Naive thymus-derived CD8-positive, alpha-beta T cell (primary cell): ENCODE results near the gene HNRNPUL1. TPM values are rescaled to one million over a fixed set of nuclear protein-coding genes. Genes with fewer than 3 reads are reported as not detected.

Experiments used
- ATAC-seq, 2 donors: fragments of 150-1000 bp; cut with Tn5 transposase in 1 of 2; sonication (Bioruptor Pico), chemical (Tn5 transposase) in 1 of 2; 1 replicate in 1 of 2; 2 replicates in 1 of 2; pipeline ENCODE4 v1.10.0; 2021; ENCODE audit warnings: mild to moderate bottlenecking in 2 of 2, moderate library complexity in 2 of 2
- POLR2A ChIA-PET: fragments of 350-600 bp; sonication (Branson Sonifier 250); formaldehyde crosslinking; loops from one replicate; lab custom pipeline; 2021; ENCODE audit warnings: antibody characterized with exemption; lab: Charles Lee
- DNase-seq, 10 donors: peaks; one replicate each; pipeline versions ENCODE4 v3.0.0 to v3.0.0-alpha.2; 2020 to 2022
- H3K27ac Mint-ChIP-seq, 10 donors: one replicate each; pipeline ENCODE4 v1.8.0; 2020 to 2022; ENCODE audit warnings: mild to moderate bottlenecking in 10 of 10, mixed read lengths in 10 of 10, moderate library complexity in 4 of 10, inconsistent platforms in 1 of 10
- H3K27me3 Mint-ChIP-seq, 5 donors: one replicate each; pipeline ENCODE4 v1.8.0; 2021 to 2022; ENCODE audit warnings: mixed read lengths in 5 of 5
- H3K36me3 Mint-ChIP-seq, 3 donors: one replicate each; pipeline ENCODE4 v1.8.0; 2020 to 2022; ENCODE audit warnings: mixed read lengths in 3 of 3, mild to moderate bottlenecking in 2 of 3, inconsistent platforms in 1 of 3
- H3K4me1 Mint-ChIP-seq, 4 donors: one replicate each; pipeline ENCODE4 v1.8.0; 2021 to 2022; ENCODE audit warnings: mixed read lengths in 4 of 4
- H3K4me3 Mint-ChIP-seq, 10 donors: one replicate each; pipeline ENCODE4 v1.8.0; 2020 to 2022; ENCODE audit warnings: mild to moderate bottlenecking in 10 of 10, mixed read lengths in 10 of 10, moderate library complexity in 6 of 10, inconsistent platforms in 1 of 10
- H3K9me3 Mint-ChIP-seq, 9 donors: one replicate each; pipeline ENCODE4 v1.8.0; 2020 to 2022; ENCODE audit warnings: mixed read lengths in 9 of 9, mild to moderate bottlenecking in 3 of 9, inconsistent platforms in 1 of 9, moderate library complexity in 1 of 9
- polyA plus RNA-seq, 3 donors: library from polyadenylated mRNA; unstranded; fragments of 300-500 nt; fragmentation: Illumina TruSeq; gene quantifications; one replicate each; pipeline ENCODE4 v1.2.3, GENCODE V29; 2021
- total RNA-seq, 8 experiments: library from RNA in 2 of 8; stranded (reverse) in 2 of 8; gene quantifications; one replicate each; pipeline ENCODE4 v1.2.3 and lab custom pipeline; 2021 to 2026

HNRNPUL1 gene
- total and polyA plus RNA-seq, 5 experiments from 2014 or later = 40.7 to 280 (median 67.6) TPM

DNA sequence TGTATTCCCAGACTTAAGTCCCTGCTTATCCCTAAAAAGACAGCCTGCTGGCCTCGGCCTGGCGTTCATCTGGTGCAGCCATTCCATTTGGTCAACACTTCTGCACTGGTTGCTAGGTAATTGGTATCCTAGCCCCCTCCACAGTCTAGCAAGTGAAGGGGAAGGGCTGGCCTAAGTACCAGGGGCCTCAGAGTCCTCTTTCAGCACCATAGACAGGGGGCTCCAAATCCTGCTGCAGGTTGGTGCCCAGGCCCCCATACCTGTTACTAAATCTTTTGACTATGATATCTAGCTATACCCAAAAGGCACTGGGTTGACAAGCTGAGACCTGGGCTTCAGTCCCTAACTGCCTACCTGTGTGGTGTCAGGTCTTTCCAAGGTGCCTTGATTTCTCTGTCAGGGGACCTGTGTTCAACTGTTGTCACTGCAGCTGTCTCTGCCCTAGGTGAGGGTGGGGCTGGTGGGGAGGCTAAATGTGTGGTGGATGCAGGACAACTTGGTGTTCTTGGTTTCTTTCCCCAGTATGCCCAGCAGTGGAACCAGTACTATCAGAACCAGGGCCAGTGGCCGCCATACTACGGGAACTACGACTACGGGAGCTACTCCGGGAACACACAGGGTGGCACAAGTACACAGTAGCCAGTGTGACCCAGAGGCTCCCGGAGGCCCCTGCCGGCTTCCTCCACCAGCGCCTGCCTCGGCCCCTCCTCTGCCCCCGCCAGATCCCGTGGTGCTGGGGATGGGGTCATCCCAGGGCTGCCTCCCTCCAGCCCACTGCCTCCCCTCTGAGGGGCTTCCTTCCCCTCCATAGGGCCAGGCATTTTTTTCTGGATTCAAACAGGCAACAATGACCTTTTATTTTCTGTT lies 42.0 kb downstream of the HNRNPUL1 start:
- POLR2A ChIA-PET = interaction anchor here (1.0 to 11.3 kb wide), 7 partner anchors 11 to 493 kb away, joined by 3 to 300 read pairs (median 17); partner anchors contain the start of genes B9D2, HNRNPUL1 and TGFB1
- H3K27ac Mint-ChIP-seq = peak overlapping the region; percentile 94 to 100 (median 99)

DNA sequence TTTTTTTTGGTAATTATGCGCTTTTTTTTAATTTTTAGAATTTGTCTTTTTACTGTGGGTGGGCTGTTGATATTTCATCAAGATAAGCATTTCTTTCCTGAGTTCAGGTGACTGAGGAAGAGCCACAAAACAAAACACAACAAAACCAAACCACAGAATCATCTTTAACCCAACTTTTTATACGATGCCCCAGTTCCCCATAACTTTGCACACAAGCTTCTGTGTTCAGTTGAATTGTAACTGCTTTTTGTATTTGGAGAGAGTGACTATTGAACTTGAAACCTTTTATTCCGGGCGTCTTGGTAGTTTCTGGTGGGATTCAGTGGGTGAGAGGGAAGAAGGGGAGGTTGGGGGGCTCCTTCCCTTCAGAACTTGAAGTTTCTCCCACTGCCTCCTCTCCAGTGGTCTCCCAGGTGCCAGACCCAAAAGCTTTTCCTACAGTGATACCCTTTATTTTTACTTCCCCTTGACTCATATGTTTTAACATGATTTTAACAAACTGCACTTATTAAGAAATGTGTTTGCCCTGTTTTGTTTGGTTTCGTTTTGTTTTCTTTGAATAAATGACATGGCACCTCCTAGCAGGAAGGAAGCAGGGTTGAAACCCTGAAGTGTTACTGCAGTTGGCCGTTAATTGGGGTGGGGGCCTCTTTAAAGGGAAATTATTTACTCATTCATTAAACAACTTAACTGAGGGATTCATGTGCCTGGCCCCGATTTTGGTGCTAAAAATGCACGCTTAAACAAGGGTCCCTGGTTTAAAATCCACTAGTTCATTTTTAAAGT lies 43.1 kb downstream of the HNRNPUL1 start:
- DNase-seq = peak in 4 of 10 donors; percentile 39 to 79 (median 75)
- H3K36me3 Mint-ChIP-seq = peaks cover 0 to 54% (median 21%) of the 10 kb centered on the region in 3 donors
- H3K4me1 Mint-ChIP-seq = peaks cover 41 to 97% (median 95%) of the 10 kb centered on the region in 4 donors
- POLR2A ChIA-PET = interaction anchor here (0.6 to 11.3 kb wide), 11 partner anchors 8 to 105 kb away, joined by 3 to 300 read pairs (median 11); partner anchors contain the start of genes B9D2, HNRNPUL1 and TGFB1
- H3K27ac Mint-ChIP-seq = peak overlapping the region; percentile 94 to 100 (median 99)
- peak overlapping the region; percentile 68 to 99 (median 96) for H3K4me3 Mint-ChIP-seq
- peak; percentile 26 to 35 for ATAC-seq
- no peaks in the 10 kb centered on the region for H3K9me3 Mint-ChIP-seq
- peaks cover 0 to 3% (median 0%) of the 10 kb centered on the region in 5 donors for H3K27me3 Mint-ChIP-seq

More for the DNA sequence above, 42.0 kb downstream of the HNRNPUL1 start:
- H3K4me1 Mint-ChIP-seq = peaks cover 43 to 99% (median 95%) of the 10 kb centered on the region in 4 donors
- H3K4me3 Mint-ChIP-seq = peak overlapping the region; percentile 68 to 99 (median 95)
- DNase-seq (peak in 1 of 10 donors; percentile 22), ATAC-seq (no peak)
- H3K27me3 Mint-ChIP-seq = peaks cover 0 to 3% (median 0%) of the 10 kb centered on the region in 5 donors
- peaks cover 0 to 59% (median 24%) of the 10 kb centered on the region in 3 donors for H3K36me3 Mint-ChIP-seq
- H3K9me3 Mint-ChIP-seq = no peaks in the 10 kb centered on the region

DNA sequence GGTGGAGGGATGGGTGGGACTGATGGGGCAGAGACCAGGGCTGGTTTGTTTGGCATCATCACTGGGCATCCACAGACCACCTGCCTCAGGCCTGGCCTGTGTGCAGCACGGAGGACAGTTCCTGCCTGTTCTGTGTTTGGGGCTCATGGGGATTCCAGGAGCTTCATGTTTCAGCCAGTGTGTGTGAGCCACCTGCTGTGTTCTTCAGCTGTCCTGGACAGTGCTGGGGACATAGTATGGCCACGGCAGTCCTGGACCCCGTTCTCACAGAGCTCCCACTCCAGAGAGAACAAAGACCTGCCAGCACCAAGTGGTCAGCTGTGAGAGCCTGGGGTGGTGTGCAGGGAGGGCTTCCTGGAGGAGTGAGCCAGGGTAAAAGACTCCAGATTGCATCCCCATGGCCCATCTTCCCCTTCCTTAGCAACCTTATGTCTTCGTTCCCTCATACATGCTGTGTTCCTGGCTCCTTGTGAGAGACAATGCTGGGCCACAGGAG lies 43.8 kb downstream of the HNRNPUL1 start:
- DNase-seq (no peak), ATAC-seq (peak; percentile 1 to 3)
- no peaks in the 10 kb centered on the region for H3K9me3 Mint-ChIP-seq
- peaks cover 36 to 95% (median 93%) of the 10 kb centered on the region in 4 donors for H3K4me1 Mint-ChIP-seq
- peak overlapping the region; percentile 93 to 99 (median 97) for H3K4me3 Mint-ChIP-seq
- H3K27me3 Mint-ChIP-seq = peaks cover 0 to 3% (median 0%) of the 10 kb centered on the region in 5 donors
- H3K27ac Mint-ChIP-seq = peak overlapping the region; percentile 94 to 100 (median 99)
- POLR2A ChIA-PET = interaction anchor here (0.6 to 11.3 kb wide), 11 partner anchors 9 to 501 kb away, joined by 3 to 300 read pairs (median 11); partner anchors contain the start of genes B9D2, HNRNPUL1 and TGFB1
- peaks cover 0 to 54% (median 17%) of the 10 kb centered on the region in 3 donors for H3K36me3 Mint-ChIP-seq

DNA sequence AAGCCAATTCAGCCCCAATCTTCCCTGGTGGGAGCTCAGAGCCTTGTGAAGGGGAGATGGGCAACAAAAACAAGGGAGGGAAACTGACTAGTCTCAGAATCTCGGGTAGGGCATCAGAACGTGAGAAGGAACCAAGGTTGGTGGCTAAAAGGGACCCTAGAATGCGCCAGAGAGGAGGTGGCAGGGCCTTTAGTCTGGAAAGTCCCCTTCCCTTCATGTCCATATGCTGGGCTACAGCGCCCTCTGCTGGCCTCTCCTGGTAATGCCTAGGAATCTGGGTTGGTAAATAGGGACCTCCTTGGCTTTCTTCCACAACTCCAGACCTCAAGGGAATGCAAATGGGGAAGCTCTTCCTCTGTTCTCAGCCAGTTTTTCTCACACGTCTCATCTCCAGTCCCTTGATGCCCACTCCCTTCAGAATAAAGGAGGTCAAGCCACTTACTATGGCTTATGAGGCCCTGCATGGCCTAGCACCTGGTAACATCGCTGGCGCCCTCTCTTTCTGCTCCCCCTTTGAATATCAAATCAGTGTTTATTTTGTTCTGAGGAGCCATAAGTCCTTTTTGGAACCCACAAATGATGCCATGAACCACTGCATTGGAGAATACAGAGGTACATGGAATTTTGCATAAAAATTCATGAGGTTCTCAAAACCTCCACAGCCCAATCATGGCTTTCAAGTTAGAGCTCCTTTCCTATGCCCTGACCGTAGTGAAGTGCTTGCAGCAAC lies 44.4 kb downstream of the HNRNPUL1 start:
- H3K4me3 Mint-ChIP-seq = peak overlapping the region; percentile 93 to 99 (median 97)
- no peaks in the 10 kb centered on the region for H3K9me3 Mint-ChIP-seq
- peaks cover 0 to 3% (median 0%) of the 10 kb centered on the region in 5 donors for H3K27me3 Mint-ChIP-seq
- DNase-seq (peak; percentile 85 to 99 (median 91)), ATAC-seq (peak; percentile 56 to 63)
- peaks cover 40 to 96% (median 93%) of the 10 kb centered on the region in 4 donors for H3K4me1 Mint-ChIP-seq
- H3K27ac Mint-ChIP-seq = peak overlapping the region; percentile 94 to 100 (median 99)
- peaks cover 5 to 54% (median 21%) of the 10 kb centered on the region in 3 donors for H3K36me3 Mint-ChIP-seq
- POLR2A ChIA-PET = interaction anchor here (0.6 to 11.3 kb wide), 18 partner anchors 10 to 560 kb away, joined by 3 to 300 read pairs (median 4); partner anchors contain the start of genes B9D2, HNRNPUL1 and TGFB1

DNA sequence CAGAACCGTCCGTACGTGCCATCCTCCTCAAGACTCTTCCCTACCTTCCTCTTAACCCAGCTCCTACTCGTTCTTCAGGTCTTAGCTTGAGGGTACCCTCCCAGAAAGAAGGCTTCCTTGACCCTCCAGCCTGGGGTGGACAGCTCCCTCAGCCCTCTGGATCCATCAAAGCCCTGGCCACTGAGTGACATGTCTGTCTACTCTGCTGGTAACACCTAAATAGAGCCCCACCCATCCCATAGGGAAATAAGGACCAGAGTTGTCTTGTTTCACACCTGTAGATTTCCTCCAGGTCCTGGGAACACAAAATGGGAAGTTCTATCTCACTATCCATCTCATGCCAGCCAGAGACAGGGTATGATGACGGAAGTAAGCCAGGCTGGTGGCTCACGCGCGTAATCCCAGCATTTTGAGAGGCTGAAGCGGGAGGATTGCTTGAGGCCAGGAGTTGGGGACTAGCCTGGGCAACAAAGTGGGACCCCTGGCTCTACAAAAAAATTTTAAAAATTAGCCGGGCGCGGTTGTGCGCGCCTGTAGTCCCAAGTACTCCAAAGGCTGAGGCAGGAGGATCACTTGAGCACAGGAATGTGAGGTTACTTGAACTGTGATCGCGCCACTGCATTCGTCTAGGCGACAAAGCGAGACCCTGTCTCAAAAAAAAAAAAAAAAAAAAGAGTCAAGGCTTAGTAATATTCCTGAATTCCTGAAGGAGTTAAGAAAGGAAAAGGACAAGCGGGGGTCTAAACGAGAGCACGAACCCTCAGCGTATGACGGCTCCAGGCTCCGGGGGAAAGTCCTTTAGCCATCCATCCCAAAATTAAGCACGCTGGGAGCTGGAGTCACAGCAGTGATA lies 45.2 kb downstream of the HNRNPUL1 start:
- ATAC-seq = peak in 1 of 2 donors; percentile 0
- DNase-seq = no peak
- Mint-ChIP-seq H3K27ac (peak overlapping the region; percentile 94 to 100 (median 99)), H3K27me3 (peaks cover 0 to 3% (median 0%) of the 10 kb centered on the region in 5 donors), H3K4me1 (peaks cover 35 to 92% (median 89%) of the 10 kb centered on the region in 4 donors), H3K36me3 (peaks cover 5 to 54% (median 14%) of the 10 kb centered on the region in 3 donors), H3K9me3 (no peaks in the 10 kb centered on the region), H3K4me3 (peak overlapping the region; percentile 93 to 99 (median 97))
- POLR2A ChIA-PET = interaction anchor here (0.6 to 11.3 kb wide), 23 partner anchors 8 to 561 kb away, joined by 3 to 300 read pairs (median 6); partner anchors contain the start of genes B9D2, DMAC2, HNRNPUL1 and TGFB1

DNA sequence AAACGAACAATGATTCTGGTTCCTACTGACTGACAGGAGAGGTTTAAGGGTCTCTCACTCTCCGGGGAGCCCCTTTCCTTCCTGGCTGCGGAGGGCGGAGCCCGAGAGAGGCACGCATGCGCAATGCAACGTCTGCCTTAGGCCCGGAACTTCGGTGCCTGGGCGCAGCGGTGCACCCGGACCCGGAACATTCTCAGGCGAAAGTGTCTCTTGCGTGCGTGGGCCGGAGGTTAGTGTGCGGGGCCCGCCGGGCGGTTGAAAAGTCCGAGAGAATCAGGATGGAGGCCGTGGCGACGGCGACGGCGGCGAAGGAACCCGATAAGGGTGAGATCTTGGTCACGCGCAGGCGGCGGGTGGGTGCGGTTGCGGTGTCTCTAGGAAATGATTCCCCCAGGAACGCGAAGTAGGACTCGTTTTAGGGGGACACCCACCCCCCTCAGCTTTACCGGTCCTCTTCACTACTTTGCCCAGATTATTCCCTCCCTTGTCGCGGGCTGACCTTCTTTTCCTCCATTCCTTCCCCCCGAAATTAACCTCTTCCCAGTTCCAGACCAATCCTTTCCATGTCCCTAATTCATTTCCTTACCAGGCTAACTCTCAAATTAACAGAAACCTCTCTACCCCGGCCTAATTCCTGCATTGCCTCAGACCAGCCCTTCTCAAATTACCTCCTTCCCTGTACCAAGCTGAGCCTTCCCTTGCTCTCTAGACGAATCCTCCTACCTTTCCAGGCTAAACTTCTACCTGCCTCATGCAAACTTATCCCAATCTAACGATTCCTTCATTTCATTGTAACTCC lies 46.1 kb downstream of the HNRNPUL1 start, which contains the start of gene CCDC97:
Gene CCDC97, plus strand, starts transcription at position 140 of the 799 bp plus-strand sequence. Its CDS starts 139 bp downstream, at position 279.
- no peaks in the 10 kb centered on the region for H3K9me3 Mint-ChIP-seq
- peaks cover 0 to 3% (median 0%) of the 10 kb centered on the region in 5 donors for H3K27me3 Mint-ChIP-seq
- H3K4me3 Mint-ChIP-seq = peak within 1 kb of the TSS; percentile 93 to 99 (median 97)
- ATAC-seq (peak; percentile 67 to 69), DNase-seq (peak; percentile 82 to 97 (median 90))
- H3K36me3 Mint-ChIP-seq = peaks cover 5 to 48% (median 12%) of the 10 kb centered on the region in 3 donors
- H3K27ac Mint-ChIP-seq = peak within 1 kb of the TSS; percentile 94 to 100 (median 99)
- POLR2A ChIA-PET = interaction anchor here (0.5 to 11.3 kb wide), 14 partner anchors 8 to 239 kb away, joined by 3 to 300 read pairs (median 7); partner anchors contain the start of genes B9D2, DMAC2, HNRNPUL1 and TGFB1
- H3K4me1 Mint-ChIP-seq = peaks cover 34 to 85% (median 82%) of the 10 kb centered on the region in 4 donors

DNA sequence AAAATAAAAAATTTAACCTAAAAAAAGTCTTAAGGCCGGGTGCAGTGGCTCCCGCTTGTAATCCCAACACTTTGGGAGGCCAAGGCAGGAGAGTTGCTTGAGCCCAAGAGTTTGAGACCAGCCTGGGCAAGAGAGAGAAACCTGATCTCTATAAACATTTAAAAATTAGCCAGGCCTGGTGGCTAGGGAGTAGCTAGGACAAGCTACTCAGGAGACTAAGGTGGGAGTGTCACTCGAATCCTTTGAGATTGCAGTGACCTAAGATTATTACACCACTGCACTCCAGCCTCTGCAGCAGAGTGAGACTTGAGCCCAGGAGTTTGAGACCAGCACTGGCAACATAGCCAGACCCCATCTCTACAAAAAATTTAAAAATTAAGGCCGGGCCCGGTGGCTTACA lies 46.9 kb downstream of the HNRNPUL1 start:
- Mint-ChIP-seq H3K9me3 (no peaks in the 10 kb centered on the region), H3K4me1 (peaks cover 35 to 80% (median 74%) of the 10 kb centered on the region in 4 donors), H3K27ac (peak overlapping the region in 6 of 10 donors; percentile 62 to 99 (median 96)), H3K27me3 (peaks cover 0 to 3% (median 0%) of the 10 kb centered on the region in 5 donors), H3K4me3 (peak overlapping the region; percentile 51 to 99 (median 96)), H3K36me3 (peaks cover 5 to 44% (median 10%) of the 10 kb centered on the region in 3 donors)
- POLR2A ChIA-PET = interaction anchor here (1.3 to 11.3 kb wide), 5 partner anchors 9 to 47 kb away, joined by 6 to 300 read pairs (median 8); partner anchors contain the start of genes HNRNPUL1 and TGFB1
- DNase-seq (no peak), ATAC-seq (no peak)

DNA sequence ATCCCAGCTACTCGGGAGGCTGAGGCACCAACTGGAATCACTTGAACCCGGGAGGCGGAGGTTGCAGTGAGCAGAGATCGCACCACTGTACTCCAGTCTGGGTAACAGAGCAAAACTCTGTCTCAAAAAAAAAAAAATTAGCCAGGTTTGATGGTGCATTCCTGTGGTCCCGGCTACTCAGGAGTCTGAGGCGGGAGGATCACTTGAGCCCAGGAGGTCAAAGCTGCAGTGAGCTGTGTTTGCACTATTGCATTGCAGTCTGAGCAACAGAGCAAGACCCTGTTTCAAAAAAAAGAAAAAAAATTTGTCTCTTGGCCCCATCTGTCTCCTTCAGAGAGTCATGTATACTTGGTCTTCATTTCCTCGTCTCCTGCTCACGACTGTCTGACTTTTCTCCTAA lies 47.4 kb downstream of the HNRNPUL1 start:
- Mint-ChIP-seq H3K4me3 (peak overlapping the region; percentile 36 to 99 (median 78)), H3K36me3 (peaks cover 5 to 46% (median 16%) of the 10 kb centered on the region in 3 donors), H3K9me3 (no peaks in the 10 kb centered on the region), H3K27me3 (peaks cover 0 to 3% (median 0%) of the 10 kb centered on the region in 5 donors), H3K4me1 (peaks cover 37 to 78% (median 68%) of the 10 kb centered on the region in 4 donors), H3K27ac (peak overlapping the region in 8 of 10 donors; percentile 43 to 98 (median 79))
- DNase-seq (no peak), ATAC-seq (no peak)
- POLR2A ChIA-PET = interaction anchor here (10.5 to 11.3 kb wide), 2 partner anchors 41 to 48 kb away, joined by 180 to 300 read pairs; partner anchors contain the start of genes HNRNPUL1 and TGFB1

DNA sequence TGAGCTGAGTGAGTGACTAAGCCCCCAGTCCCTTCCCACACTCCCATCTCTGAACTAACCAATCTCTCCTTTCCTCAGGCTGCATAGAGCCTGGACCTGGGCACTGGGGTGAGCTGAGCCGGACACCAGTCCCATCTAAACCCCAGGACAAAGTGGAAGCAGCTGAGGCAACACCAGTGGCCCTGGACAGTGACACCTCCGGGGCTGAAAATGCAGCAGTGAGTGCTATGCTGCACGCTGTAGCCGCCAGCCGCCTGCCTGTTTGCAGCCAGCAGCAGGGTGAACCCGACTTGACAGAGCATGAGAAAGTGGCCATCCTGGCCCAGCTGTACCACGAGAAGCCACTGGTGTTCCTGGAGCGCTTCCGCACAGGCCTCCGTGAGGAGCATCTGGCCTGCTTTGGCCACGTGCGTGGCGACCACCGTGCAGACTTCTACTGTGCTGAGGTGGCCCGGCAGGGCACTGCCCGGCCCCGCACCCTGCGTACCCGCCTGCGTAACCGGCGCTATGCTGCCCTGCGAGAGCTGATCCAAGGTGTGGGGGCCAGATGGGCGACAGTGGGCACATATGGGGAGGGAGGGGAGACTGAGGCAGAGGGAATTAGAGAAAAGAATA lies 52.2 kb downstream of the HNRNPUL1 start:
- Mint-ChIP-seq H3K4me1 (peaks cover 22 to 47% (median 30%) of the 10 kb centered on the region in 4 donors), H3K27me3 (no peaks in the 10 kb centered on the region), H3K36me3 (peaks cover 11 to 73% (median 24%) of the 10 kb centered on the region in 3 donors), H3K9me3 (no peaks in the 10 kb centered on the region), H3K27ac (peak overlapping the region in 4 of 10 donors; percentile 7 to 66 (median 21)), H3K4me3 (peak overlapping the region in 2 of 10 donors; percentile 15 to 45)
- DNase-seq = no peak
- POLR2A ChIA-PET = interaction anchor here (1.0 to 2.5 kb wide), 2 partner anchors 11 to 26 kb away, joined by 4 to 10 read pairs; no protein-coding TSS in a partner anchor
- no peak for ATAC-seq
